Bronchial epithelial cell (primary cell): ENCODE data around the gene PIK3C2B. TPM values are rescaled to one million over a fixed set of nuclear protein-coding genes. Genes with fewer than 3 reads are reported as not detected.

Experiments
- DNase-seq: peaks from one replicate; pipeline ENCODE4 v3.0.0-alpha.2; 2010; ENCODE audit warnings: low read depth
- FAIRE-seq: peaks from 2 replicates; lab custom pipeline; 2011; peaks lifted over from hg19 to GRCh38; lab: Jason Lieb, UNC
- H3K27me3 ChIP-seq: 2 replicates; pipeline ENCODE4 v1.5.1; 2011; ENCODE audit warnings: low read length; ENCODE audit not compliant: control insufficient read depth, insufficient read depth
- H3K36me3 ChIP-seq: 2 replicates; pipeline ENCODE4 v1.5.1; 2011; ENCODE audit warnings: low read length; ENCODE audit not compliant: control insufficient read depth, insufficient read depth
- H3K4me3 ChIP-seq: 2 replicates; pipeline ENCODE4 v1.5.1; 2011; ENCODE audit warnings: mild to moderate bottlenecking, low read depth, low read length, control low read depth
- total RNA-seq: library from RNA; depleted of rRNA; stranded (reverse); fragments of >200 nt; gene quantifications from 2 replicates; pipeline ENCODE4 v1.2.1, GENCODE V29; 2014
- TF ChIP-seq, protein P1 (sequence below): IDR thresholded peaks from 2 replicates; pipeline ENCODE4 v1.5.1; 2011; ENCODE audit warnings: mild to moderate bottlenecking, moderate library complexity, low read length, control low read depth, inconsistent platforms; ENCODE audit not compliant: insufficient read depth, severe bottlenecking

PIK3C2B gene
- total RNA-seq, 1 donor from 2014 or later, result 2.1 TPM

DNA sequence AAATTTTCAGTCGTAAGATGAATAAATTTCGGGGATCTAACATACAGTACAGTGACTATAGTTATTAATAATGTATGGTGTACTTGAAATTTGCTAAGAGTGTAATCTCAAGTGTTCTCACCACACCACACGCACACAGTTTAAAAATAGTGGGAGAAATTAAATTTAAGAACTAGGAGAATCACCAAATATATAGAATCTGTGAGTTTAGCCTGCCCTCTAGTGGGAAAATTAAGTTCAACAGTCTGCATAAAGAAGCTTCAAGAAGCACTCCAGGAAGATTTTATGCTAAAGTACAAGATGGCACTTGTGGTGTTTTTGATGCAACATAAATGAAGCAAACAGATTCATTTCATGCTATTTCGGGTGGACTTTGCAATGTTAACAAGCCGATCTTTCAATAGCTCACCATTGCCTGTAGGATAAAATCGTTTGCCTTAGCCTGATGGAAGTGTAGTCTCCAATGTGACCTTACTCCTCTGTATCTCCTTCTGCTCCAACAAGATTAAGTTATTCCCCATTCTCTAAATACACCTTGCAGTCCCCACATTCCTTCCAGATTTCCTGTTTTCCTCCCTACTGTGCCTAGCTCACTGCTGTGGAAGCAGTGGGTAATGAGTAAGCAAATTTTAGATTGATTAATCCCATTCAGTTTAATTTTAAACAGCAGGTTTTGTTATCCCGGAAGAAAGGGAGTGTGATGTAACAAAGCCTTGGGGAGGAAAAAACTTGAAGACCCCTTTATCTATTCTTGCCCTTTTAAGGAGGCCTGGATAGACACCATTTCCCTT lies 8.7 kb upstream of the PIK3C2B start:
- peak; percentile 71 for DNase-seq
- H3K4me3 ChIP-seq, result no peak overlapping the region
- TF ChIP-seq, protein P1, sequence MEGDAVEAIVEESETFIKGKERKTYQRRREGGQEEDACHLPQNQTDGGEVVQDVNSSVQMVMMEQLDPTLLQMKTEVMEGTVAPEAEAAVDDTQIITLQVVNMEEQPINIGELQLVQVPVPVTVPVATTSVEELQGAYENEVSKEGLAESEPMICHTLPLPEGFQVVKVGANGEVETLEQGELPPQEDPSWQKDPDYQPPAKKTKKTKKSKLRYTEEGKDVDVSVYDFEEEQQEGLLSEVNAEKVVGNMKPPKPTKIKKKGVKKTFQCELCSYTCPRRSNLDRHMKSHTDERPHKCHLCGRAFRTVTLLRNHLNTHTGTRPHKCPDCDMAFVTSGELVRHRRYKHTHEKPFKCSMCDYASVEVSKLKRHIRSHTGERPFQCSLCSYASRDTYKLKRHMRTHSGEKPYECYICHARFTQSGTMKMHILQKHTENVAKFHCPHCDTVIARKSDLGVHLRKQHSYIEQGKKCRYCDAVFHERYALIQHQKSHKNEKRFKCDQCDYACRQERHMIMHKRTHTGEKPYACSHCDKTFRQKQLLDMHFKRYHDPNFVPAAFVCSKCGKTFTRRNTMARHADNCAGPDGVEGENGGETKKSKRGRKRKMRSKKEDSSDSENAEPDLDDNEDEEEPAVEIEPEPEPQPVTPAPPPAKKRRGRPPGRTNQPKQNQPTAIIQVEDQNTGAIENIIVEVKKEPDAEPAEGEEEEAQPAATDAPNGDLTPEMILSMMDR, result peak; percentile 48
- H3K27me3 ChIP-seq, result no peaks in the 10 kb centered on the region
- no peaks in the 10 kb centered on the region for H3K36me3 ChIP-seq
- FAIRE-seq, result no peak

DNA sequence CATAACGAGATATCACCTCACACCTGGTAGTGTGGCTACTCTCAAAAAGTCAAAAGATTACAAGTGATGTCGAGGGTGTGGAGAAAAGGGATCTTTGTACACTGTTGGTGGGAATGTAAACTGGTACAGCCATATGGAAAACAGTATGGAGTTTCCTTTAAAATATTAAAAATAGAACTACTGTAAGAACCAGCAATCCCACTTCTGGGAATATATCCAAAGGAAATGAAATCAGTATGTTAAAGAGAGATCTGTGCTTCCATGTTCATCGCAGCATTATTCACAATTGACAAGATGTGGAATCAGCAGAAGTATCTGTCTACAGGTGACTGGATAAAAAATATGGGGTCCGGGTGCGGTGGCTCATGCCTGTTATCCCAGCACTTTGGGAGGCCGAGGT lies 7.6 kb upstream of the PIK3C2B start:
- no peak for FAIRE-seq
- Histone ChIP-seq H3K36me3 (no peaks in the 10 kb centered on the region), H3K4me3 (no peak overlapping the region), H3K27me3 (no peaks in the 10 kb centered on the region)
- DNase-seq, result no peak
- TF ChIP-seq, protein P1, result no peak

DNA sequence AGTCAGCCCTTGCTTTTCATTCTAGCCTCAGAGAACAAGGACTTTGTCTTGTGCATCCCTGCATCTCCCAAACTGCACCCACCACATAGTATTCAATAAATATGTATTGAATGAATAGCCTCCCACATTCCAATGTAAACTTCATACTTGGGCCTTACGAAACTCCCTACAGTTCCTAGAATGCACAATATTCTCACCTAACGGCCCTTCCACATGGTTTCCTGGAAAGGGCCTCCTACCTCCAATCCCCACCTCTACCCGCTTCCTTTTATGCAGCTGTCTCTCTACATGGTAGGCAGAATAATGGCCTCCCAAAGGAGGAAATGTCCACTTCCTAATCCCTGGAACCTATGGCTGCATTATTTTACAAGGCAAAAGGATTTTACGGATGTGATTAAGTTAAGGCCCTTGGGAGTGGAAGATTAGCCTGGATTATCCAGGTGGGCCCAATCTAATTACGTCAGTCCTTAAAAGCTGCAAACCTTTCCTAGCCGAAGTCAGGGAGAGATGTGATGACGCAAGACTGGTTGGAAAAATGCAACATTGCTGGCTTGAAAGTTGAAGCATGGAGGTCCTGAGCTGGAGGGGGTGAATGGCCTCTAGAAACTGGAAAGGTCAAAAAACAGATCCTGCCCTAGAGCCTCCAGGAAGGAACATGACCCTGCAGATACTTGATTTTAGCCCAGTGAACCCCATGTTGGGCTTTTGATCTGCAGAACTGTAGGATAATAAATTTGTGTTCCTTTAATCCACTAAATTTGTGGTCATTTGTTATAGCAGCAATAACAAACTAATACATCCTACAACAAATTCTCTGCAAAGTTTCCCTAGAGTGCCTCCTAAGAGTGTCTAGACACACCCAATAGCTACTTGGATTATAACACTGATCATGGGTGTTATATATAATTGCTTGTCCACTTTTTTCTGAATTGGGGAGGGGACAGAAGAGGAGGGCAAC lies 5.2 kb upstream of the PIK3C2B start:
- no peak for FAIRE-seq
- H3K36me3 ChIP-seq, result no peaks in the 10 kb centered on the region
- TF ChIP-seq, protein P1, result no peak
- no peak for DNase-seq
- no peaks in the 10 kb centered on the region for H3K27me3 ChIP-seq
- H3K4me3 ChIP-seq, result no peak overlapping the region

DNA sequence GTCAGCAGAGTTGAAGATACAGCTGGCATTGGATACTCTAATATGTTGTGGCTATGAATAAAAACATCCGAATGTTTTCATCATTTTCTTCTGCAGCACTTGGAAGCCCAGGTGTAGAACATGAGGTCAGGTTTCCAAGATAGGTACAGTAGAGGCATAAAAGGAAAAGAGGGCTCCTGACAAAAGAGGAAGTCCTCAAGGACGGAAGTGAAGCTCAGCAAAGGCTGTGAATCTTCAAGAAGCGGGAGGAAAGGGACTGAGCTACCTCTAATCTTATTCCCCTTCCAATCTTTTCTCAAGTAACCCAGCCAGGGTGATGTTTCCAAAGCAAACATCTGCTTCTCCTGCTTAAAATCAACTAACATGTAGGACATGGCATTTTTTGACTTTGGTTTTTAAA lies 4.4 kb upstream of the PIK3C2B start:
- no peaks in the 10 kb centered on the region for H3K36me3 ChIP-seq
- FAIRE-seq (no peak), DNase-seq (no peak)
- no peak overlapping the region for H3K4me3 ChIP-seq
- H3K27me3 ChIP-seq, result no peaks in the 10 kb centered on the region
- TF ChIP-seq, protein P1, result no peak

DNA sequence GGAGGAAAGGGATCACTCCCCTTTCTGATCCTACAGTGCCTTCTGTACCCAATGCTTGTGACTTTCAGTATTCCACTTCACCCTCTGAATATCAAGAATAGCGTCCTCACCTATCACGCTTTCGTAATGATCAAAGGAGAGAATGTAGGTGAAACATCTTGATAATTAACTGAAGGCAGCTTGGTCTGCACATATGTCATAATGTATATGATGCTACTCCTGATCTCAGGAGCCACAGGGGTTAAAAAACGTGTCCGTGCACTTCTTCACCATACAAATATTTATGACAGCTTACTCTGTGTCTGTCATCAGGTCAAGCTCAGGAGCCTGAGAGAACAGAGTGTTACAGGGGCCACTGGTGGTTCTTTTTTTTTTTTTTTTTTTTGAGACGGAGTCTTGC lies 1.2 kb upstream of the PIK3C2B start:
- no peaks in the 10 kb centered on the region for H3K36me3 ChIP-seq
- FAIRE-seq, result no peak
- no peak for DNase-seq
- no peak overlapping the region for H3K4me3 ChIP-seq
- TF ChIP-seq, protein P1, result no peak
- no peaks in the 10 kb centered on the region for H3K27me3 ChIP-seq
